ENCODE data around the gene CDYL2. TPM values are rescaled to one million over a fixed set of nuclear protein-coding genes. Genes with fewer than 3 reads are reported as not detected.

Gene CDYL2
- total RNA-seq, 1 donor from 2014 or later = 5.7 TPM

- DNase-seq (ENCODE audit: low spot score) = no peak
- no peak for ATAC-seq
- intact Hi-C loops (cut with DNase I) = no loop called here
These were observed 84.8 kb downstream of the CDYL2 start for GRCh38 chr16:80719573-80719972.

DNA sequence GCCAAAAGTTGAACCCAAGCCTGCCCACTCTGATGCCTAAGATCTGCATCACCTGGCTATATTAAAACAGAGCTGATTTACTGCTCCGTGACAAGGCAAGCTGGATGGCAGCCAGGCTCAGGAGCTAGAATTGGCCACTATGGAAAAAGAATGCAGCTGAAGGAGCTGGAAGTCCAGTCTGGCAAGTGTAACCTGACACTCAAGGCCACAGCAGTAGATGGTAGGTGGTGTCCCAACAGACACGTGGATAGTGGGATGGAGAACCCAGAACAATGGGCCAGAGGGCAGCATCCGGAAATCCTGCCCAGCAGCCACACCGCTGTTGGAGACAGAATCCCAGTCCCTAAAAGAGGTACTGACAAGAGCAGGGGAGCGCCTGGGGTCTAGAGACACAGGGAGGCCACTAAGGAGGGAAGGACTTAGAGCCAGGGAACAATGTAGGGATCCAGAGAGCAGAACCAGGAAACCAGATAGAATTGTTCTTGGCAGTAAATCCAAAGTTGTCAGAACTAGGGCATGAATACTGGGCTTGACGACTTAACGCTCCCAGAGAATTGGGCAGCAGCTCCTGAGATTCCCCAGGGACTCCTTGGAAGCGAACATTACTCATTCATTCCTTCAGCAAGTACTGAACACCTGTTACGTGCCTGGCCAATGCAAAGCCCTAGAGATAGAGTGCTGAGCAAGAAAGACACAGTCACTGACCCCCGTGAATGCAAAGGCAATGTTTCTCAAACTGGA is 85.7 kb downstream of the CDYL2 start:
- ATAC-seq (no peak), DNase-seq (ENCODE audit: low spot score) (no peak)
- intact Hi-C loops (cut with DNase I) = no loop called here

DNA sequence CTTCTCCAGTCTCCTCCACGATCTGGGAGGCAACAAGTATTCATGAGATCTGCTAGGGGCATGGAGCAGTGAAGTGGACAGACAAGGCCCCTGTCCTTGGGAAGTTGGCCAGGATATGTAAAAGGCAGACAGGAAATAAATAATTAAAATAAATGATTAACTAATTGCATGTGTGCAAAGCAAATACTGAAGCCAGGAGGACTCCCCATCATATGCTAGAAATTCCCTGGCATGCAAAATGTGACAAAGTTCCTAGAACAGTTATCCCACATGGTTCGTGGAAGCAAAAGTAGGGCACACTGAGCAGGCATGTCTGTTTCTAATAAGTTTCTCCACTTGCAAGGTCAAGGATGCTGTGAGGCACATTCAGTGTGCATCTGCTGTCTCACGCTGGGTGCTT is 86.8 kb downstream of the CDYL2 start:
- ATAC-seq = no peak

GRCh38 chr16:80716564-80717139 is 87.7 kb downstream of the CDYL2 start:
- DNase-seq (ENCODE audit: low spot score) (no peak), ATAC-seq (no peak)
- intact Hi-C loops (cut with DNase I) = no loop called here

More for the DNA sequence above, 86.8 kb downstream of the CDYL2 start:
- DNase-seq (ENCODE audit: low spot score) = no peak
- intact Hi-C loops (cut with DNase I) = no loop called here

DNA sequence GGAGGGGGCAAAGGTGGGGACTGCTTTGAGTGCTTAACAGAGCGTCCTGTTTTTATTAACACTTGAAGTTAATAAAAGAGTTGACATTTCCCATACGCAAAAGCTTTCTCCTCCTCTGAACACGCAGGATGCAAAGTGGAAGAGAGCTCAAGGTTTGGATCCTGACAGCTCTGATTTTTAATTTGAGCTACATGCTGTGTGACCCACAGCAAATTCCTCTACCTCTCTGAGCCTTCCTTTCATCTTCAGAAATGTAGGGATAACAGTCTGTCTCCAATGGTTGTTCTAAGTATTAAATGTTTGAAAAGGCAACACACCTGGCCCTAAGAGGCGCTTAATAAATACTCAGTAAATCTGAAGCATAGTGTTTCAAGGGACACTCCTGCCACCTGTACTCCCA is 93.0 kb downstream of the CDYL2 start:
- DNase-seq (ENCODE audit: low spot score) (no peak), ATAC-seq (no peak)
- intact Hi-C loops (cut with DNase I) = no loop called here

DNA sequence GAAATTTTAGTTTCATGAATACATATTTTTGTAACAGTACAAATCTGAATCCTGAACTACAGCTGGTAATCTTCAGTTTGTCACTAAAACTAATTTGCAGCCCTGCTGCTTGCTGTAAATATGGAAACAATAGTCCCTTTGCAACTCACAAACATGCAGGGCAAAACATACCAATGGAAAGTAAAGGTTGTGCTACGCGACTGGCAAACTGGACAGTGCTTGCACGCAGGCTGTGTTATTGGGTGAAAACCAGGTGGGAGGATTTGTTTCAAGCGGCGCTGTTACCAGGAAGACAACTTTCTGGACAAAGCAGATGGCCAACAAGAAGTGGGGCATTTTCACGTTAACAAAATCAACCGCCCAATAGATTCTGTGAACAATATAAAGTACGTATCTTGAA is 93.5 kb downstream of the CDYL2 start:
- ATAC-seq (no peak), DNase-seq (ENCODE audit: low spot score) (no peak)
- intact Hi-C loops (cut with DNase I) = no loop called here

DNA sequence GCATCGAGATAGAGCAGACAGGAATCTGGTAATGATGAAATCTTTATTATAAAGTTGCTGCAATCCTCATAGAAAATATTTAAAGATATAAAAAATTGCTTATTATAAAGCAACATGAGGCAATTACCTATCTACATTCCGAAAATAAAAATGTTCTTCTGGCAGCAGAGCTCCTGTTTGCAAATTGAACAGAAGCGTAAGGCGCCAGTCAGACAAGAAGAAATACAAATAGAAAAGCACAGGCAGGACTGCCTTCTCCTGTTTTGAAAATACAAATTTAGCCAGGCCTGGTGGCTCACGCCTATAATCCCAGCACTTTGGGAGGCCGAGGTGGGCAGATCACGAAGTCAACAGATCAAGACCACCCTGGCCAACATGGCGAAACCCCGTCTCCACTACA is 95.6 kb downstream of the CDYL2 start:
- DNase-seq (ENCODE audit: low spot score) = no peak
- intact Hi-C loops (cut with DNase I) = no loop called here
- ATAC-seq = no peak

DNA sequence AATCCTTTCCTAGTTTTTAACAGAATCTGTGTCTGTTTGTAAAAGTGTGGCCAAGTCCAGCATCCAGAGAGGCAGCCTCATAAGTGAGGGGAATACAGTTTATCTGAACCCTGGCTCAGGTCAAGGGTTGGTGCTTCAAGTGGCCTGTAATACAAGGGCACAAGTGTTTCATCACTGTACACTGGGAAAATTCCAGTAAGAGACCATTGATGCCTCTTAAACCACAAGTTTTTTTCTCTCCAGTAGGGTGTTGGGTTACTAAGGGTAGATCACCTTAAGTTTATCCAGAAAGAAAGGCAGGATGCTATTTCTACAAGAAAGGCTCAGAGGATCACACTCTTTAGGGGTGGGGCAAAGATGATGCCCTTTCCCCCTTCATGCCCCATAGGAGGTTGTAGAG is 96.7 kb downstream of the CDYL2 start:
- no peak for ATAC-seq
- no peak for DNase-seq (ENCODE audit: low spot score)
- intact Hi-C loops (cut with DNase I) = no loop called here

GRCh38 chr16:80705596-80705995 is 98.8 kb downstream of the CDYL2 start:
- ATAC-seq (no peak), DNase-seq (ENCODE audit: low spot score) (no peak)
- intact Hi-C loops (cut with DNase I) = no loop called here

GRCh38 chr16:80704751-80705505 is 99.5 kb downstream of the CDYL2 start:
- intact Hi-C loops (cut with DNase I) = no loop called here
- ATAC-seq (no peak), DNase-seq (ENCODE audit: low spot score) (no peak)

- ATAC-seq (no peak), DNase-seq (ENCODE audit: low spot score) (no peak)
These were observed 101.0 kb downstream of the CDYL2 start for GRCh38 chr16:80703131-80704071.

DNA sequence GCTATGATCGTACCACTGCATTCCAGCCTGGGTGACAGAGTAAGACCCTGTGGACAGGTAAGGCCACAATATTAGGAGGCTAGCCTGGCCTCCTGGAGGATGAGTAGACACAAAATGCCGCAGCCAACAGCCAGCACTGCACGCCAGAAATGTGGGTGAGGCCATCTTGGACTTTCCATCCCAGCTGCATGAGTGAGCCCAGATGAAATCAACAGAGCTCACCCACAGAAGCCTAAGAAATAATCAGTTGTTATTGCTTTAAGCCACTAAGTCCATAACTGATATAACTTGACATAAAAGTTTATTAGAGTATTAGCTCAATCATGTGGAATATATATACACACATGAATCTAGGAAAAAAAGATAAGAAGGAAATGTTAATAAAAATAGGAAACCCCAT is 101.7 kb downstream of the CDYL2 start:
- ATAC-seq = no peak
- no peak for DNase-seq (ENCODE audit: low spot score)
- intact Hi-C loops (cut with DNase I) = no loop called here

More at GRCh38 chr16:80703131-80704071, 101.0 kb downstream of the CDYL2 start:
- intact Hi-C loops (cut with DNase I) = no loop called here

DNA sequence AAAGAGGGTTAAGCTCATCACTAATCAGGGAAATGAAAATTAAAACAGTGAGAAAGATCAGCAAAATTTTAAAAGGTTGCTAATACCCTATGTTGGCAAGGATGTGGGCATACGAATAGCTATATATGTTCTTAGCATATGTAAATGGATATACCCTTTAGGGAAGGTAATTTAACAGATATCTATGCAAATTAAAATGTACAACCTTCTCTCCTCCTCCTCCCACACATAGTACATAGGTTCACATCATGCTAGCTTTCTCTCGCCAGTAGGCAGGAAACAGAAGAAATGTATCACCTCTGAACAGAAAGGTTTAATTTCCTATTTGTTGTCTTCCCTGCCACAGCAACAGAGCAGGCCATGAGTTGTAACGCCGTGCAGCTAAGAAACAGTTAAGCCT is 103.8 kb downstream of the CDYL2 start:
- DNase-seq (ENCODE audit: low spot score) (no peak), ATAC-seq (no peak)
- intact Hi-C loops (cut with DNase I) = no loop called here

DNA sequence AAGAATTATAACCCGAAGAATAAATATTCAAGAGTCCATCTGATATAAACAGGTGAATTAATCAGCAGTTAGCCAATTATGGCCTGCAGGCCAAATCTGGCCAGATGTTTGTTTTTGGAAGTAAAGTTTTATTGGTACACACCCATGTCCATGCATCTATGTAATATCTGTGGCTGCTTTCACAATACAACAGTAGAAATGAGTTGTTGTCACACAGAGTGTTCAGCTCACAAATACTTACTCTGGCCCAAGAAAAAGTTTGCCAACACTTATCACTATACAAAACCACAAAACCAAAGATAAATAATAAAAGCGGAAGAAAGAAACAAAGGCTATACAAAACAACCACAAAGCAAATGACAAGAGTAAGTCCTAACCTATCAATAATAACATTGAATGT is 109.4 kb downstream of the CDYL2 start:
- DNase-seq (ENCODE audit: low spot score) (no peak), ATAC-seq (no peak)
- intact Hi-C loops (cut with DNase I) = no loop called here

GRCh38 chr16:80693553-80693952 is 110.8 kb downstream of the CDYL2 start:
- DNase-seq (ENCODE audit: low spot score) = no peak
- intact Hi-C loops (cut with DNase I) = no loop called here
- no peak for ATAC-seq

DNA sequence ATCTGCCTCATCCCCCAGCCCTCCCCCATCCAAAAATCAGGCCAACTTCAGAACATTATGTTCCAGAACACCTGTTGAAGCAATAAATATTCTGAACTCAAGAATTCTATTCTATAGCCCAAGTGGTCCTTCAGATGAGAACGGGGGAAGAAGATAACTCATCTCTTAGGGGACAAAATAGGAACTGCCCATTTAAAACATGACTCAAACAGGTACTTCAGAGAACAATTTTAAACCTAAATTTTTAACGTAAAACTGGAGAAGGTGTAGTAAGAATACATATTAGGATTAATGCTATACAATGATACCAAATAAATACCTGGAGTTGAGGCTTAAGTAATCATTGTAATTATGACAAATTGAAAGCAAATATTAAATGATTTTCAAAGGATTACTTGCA is 112.1 kb downstream of the CDYL2 start:
- DNase-seq (ENCODE audit: low spot score) (no peak), ATAC-seq (no peak)
- intact Hi-C loops (cut with DNase I) = no loop called here

- intact Hi-C loops (cut with DNase I) = no loop called here
- DNase-seq (ENCODE audit: low spot score) = no peak
These were observed 113.2 kb downstream of the CDYL2 start for GRCh38 chr16:80691111-80691741.

DNA sequence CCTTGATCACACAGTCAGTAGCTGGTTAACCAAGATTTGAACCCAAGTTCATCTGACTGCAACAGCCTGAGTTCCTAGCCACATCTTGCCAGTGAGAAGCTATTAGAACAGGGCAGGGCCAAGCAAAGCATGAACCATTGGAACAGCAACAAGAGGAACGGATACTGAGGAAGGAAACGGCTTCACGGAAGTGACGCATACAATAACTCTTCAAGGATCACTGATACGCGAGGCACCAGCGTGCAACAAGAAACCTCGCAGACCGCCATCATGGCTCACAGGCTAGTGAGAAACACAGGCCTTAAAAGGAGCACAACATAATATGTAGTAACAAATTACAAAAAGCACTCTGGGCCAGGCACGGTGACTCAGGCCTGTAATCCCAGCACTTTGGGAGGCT is 114.9 kb downstream of the CDYL2 start:
- no peak for ATAC-seq
- intact Hi-C loops (cut with DNase I) = no loop called here
- DNase-seq (ENCODE audit: low spot score) = no peak

More at GRCh38 chr16:80691111-80691741, 113.2 kb downstream of the CDYL2 start:
- no peak for ATAC-seq

- DNase-seq (ENCODE audit: low spot score) (no peak), ATAC-seq (no peak)
- intact Hi-C loops (cut with DNase I) = no loop called here
These were observed 116.8 kb downstream of the CDYL2 start for GRCh38 chr16:80687606-80688005.
